IPS DF 6.9 (cell line): ENCODE results near the gene DCLK1.

Source experiments
- DNase-seq: peaks from one replicate; pipeline ENCODE4 v3.0.0-alpha.2; 2013; ENCODE audit warnings: low read depth, low spot score
- H3K27ac ChIP-seq: one replicate; pipeline ENCODE4 v1.5.1; 2013; ENCODE audit warnings: low read length, control low read depth
- H3K27me3 ChIP-seq: 2 replicates; pipeline ENCODE4 v1.6.1; 2013; ENCODE audit warnings: mild to moderate bottlenecking, low read length; ENCODE audit not compliant: control insufficient read depth, insufficient read depth
- H3K36me3 ChIP-seq: 2 replicates; pipeline ENCODE4 v1.6.1; 2013; ENCODE audit warnings: low read length; ENCODE audit not compliant: control insufficient read depth, insufficient read depth
- H3K4me1 ChIP-seq: 2 replicates; pipeline ENCODE4 v1.6.1; 2013; ENCODE audit warnings: low read length; ENCODE audit not compliant: control insufficient read depth, insufficient read depth
- H3K4me3 ChIP-seq: 2 replicates; pipeline ENCODE4 v1.5.1; 2013; ENCODE audit warnings: mild to moderate bottlenecking, low read length
- H3K9me3 ChIP-seq: 2 replicates; pipeline ENCODE4 v1.6.1; 2013; ENCODE audit warnings: low read length, inconsistent platforms; ENCODE audit not compliant: control insufficient read depth, insufficient read depth
- WGBS: extraction: QIAGEN DNeasy Blood & Tissue Kit; methylation state at CpG from one replicate; pipeline ENCODE4 v1.1.7; 2013; ENCODE audit warnings: mixed read lengths, missing lambda C conversion rate; ENCODE audit not compliant: insufficient read length, insufficient coverage; 5-methylcytosine and 5-hydroxymethylcytosine counted together

DCLK1 gene

GRCh38 chr13:35743165-35743564 is 388.0 kb downstream of the DCLK1 start:
- no CpG with 5 or more reads among the region's 3 CpGs for WGBS
- no peaks in the 10 kb centered on the region; the same call in 1 of the 2 replicates for H3K9me3 ChIP-seq
- no peaks in the 10 kb centered on the region for H3K27me3 ChIP-seq
- no peak overlapping the region for H3K27ac ChIP-seq
- H3K4me1 ChIP-seq: no peaks in the 10 kb centered on the region
- no peak overlapping the region for H3K4me3 ChIP-seq
- H3K36me3 ChIP-seq: no peaks in the 10 kb centered on the region
- no peak for DNase-seq

GRCh38 chr13:35741657-35742056 is 389.5 kb downstream of the DCLK1 start:
- H3K36me3 ChIP-seq: no peaks in the 10 kb centered on the region
- no peaks in the 10 kb centered on the region for H3K4me1 ChIP-seq
- H3K27me3 ChIP-seq: no peaks in the 10 kb centered on the region
- H3K27ac ChIP-seq: no peak overlapping the region
- no peak for DNase-seq
- H3K4me3 ChIP-seq: no peak overlapping the region
- H3K9me3 ChIP-seq: no peaks in the 10 kb centered on the region; the same call in 1 of the 2 replicates
- no CpG with 5 or more reads among the region's 5 CpGs for WGBS

- no peaks in the 10 kb centered on the region for H3K36me3 ChIP-seq
- H3K4me3 ChIP-seq: no peak overlapping the region
- no CpG with 5 or more reads among the region's 2 CpGs for WGBS
- H3K4me1 ChIP-seq: no peaks in the 10 kb centered on the region
- H3K9me3 ChIP-seq: no peaks in the 10 kb centered on the region
- H3K27me3 ChIP-seq: no peaks in the 10 kb centered on the region
- DNase-seq: no peak
- H3K27ac ChIP-seq: no peak overlapping the region
Observed at GRCh38 chr13:35736876-35737275, 394.3 kb downstream of the DCLK1 start.

- no peak for DNase-seq
- no peak overlapping the region for H3K27ac ChIP-seq
Observed at GRCh38 chr13:35733827-35734226, 397.4 kb downstream of the DCLK1 start.

GRCh38 chr13:35732565-35732964 is 398.6 kb downstream of the DCLK1 start:
- H3K27me3 ChIP-seq: no peaks in the 10 kb centered on the region
- no peak overlapping the region for H3K27ac ChIP-seq
- no peak for DNase-seq
- WGBS: no CpG with 5 or more reads among the region's 4 CpGs
- H3K4me1 ChIP-seq: no peaks in the 10 kb centered on the region
- H3K4me3 ChIP-seq: no peak overlapping the region
- H3K9me3 ChIP-seq: no peaks in the 10 kb centered on the region
- no peaks in the 10 kb centered on the region for H3K36me3 ChIP-seq

More at GRCh38 chr13:35733827-35734226, 397.4 kb downstream of the DCLK1 start:
- WGBS: no CpG with 5 or more reads among the region's 4 CpGs
- no peaks in the 10 kb centered on the region for H3K4me1 ChIP-seq
- no peaks in the 10 kb centered on the region for H3K27me3 ChIP-seq
- H3K9me3 ChIP-seq: no peaks in the 10 kb centered on the region
- no peak overlapping the region for H3K4me3 ChIP-seq
- no peaks in the 10 kb centered on the region for H3K36me3 ChIP-seq

GRCh38 chr13:35731471-35731870 is 399.7 kb downstream of the DCLK1 start:
- no peak for DNase-seq
- Histone ChIP-seq H3K9me3 (no peaks in the 10 kb centered on the region), H3K4me3 (no peak overlapping the region), H3K4me1 (no peaks in the 10 kb centered on the region), H3K36me3 (no peaks in the 10 kb centered on the region), H3K27me3 (no peaks in the 10 kb centered on the region), H3K27ac (no peak overlapping the region)
- WGBS: no CpG with 5 or more reads among the region's 4 CpGs

- H3K9me3 ChIP-seq: no peaks in the 10 kb centered on the region
- no CpG with 5 or more reads among the region's 5 CpGs for whole genome bisulfite sequencing
- H3K4me1 ChIP-seq: no peaks in the 10 kb centered on the region
- no peaks in the 10 kb centered on the region for H3K36me3 ChIP-seq
- H3K27me3 ChIP-seq: no peaks in the 10 kb centered on the region
- no peak for DNase-seq
- H3K27ac ChIP-seq: no peak overlapping the region
- no peak overlapping the region for H3K4me3 ChIP-seq
Observed at GRCh38 chr13:35729926-35730627, 401.1 kb downstream of the DCLK1 start.

GRCh38 chr13:35727881-35728280 is 403.3 kb downstream of the DCLK1 start:
- H3K27ac ChIP-seq: no peak overlapping the region
- WGBS: no CpG with 5 or more reads among the region's 6 CpGs
- no peaks in the 10 kb centered on the region for H3K9me3 ChIP-seq
- no peaks in the 10 kb centered on the region for H3K4me1 ChIP-seq
- H3K4me3 ChIP-seq: no peak overlapping the region
- H3K27me3 ChIP-seq: no peaks in the 10 kb centered on the region
- no peaks in the 10 kb centered on the region for H3K36me3 ChIP-seq
- no peak for DNase-seq

- no peak for DNase-seq
- H3K9me3 ChIP-seq: no peaks in the 10 kb centered on the region
- whole genome bisulfite sequencing: no CpG with 5 or more reads among the region's 6 CpGs
- H3K27ac ChIP-seq: no peak overlapping the region
- no peak overlapping the region for H3K4me3 ChIP-seq
- H3K4me1 ChIP-seq: no peaks in the 10 kb centered on the region
- no peaks in the 10 kb centered on the region for H3K27me3 ChIP-seq
- no peaks in the 10 kb centered on the region for H3K36me3 ChIP-seq
Observed at GRCh38 chr13:35724446-35724845, 406.7 kb downstream of the DCLK1 start.

- no peaks in the 10 kb centered on the region for H3K36me3 ChIP-seq
- no peaks in the 10 kb centered on the region for H3K9me3 ChIP-seq
- no CpG with 5 or more reads among the region's 5 CpGs for WGBS
- H3K4me3 ChIP-seq: no peak overlapping the region
- no peak for DNase-seq
- no peaks in the 10 kb centered on the region for H3K4me1 ChIP-seq
- H3K27ac ChIP-seq: no peak overlapping the region
- H3K27me3 ChIP-seq: no peaks in the 10 kb centered on the region
Observed at GRCh38 chr13:35723821-35724220, 407.4 kb downstream of the DCLK1 start.

GRCh38 chr13:35723053-35723461 is 408.1 kb downstream of the DCLK1 start:
- no CpG with 5 or more reads among the region's 5 CpGs for WGBS
- DNase-seq: no peak
- Histone ChIP-seq H3K27me3 (no peaks in the 10 kb centered on the region), H3K4me1 (no peaks in the 10 kb centered on the region), H3K36me3 (no peaks in the 10 kb centered on the region), H3K4me3 (no peak overlapping the region), H3K9me3 (no peaks in the 10 kb centered on the region), H3K27ac (no peak overlapping the region)
